ENCODE results near the gene TEX35.

DNA sequence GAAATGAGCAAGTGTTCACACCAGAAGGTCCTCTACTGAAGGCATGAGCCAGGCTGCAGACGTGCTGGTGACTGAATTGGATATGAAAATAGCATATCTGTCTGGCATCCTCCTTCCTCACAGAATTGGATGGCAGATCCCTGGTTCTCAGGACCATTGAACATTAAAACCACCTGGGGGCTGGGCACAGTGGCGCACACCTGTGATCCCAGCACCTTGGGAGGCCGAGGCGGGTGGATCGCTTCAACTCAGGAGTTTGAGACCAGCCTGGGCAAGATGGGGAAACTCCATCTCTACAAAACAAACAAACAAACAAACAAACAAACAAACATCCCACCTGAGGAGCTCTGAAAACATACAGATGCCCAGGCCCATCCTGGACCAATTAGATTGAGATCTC lies 23.4 kb downstream of the TEX35 start:
- TF ChIP-seq, protein P1, sequence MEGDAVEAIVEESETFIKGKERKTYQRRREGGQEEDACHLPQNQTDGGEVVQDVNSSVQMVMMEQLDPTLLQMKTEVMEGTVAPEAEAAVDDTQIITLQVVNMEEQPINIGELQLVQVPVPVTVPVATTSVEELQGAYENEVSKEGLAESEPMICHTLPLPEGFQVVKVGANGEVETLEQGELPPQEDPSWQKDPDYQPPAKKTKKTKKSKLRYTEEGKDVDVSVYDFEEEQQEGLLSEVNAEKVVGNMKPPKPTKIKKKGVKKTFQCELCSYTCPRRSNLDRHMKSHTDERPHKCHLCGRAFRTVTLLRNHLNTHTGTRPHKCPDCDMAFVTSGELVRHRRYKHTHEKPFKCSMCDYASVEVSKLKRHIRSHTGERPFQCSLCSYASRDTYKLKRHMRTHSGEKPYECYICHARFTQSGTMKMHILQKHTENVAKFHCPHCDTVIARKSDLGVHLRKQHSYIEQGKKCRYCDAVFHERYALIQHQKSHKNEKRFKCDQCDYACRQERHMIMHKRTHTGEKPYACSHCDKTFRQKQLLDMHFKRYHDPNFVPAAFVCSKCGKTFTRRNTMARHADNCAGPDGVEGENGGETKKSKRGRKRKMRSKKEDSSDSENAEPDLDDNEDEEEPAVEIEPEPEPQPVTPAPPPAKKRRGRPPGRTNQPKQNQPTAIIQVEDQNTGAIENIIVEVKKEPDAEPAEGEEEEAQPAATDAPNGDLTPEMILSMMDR (IDR thresholded peaks at IDR 0.05; ENCODE audit: low read length), result no peak
- no peak for TF ChIP-seq EZH2phosphoT487 (IDR thresholded peaks at IDR 0.05; ENCODE audit: low read length)
